H1 (cell line): ENCODE data around the gene LRRC49. TPM values are rescaled to one million over a fixed set of nuclear protein-coding genes. Genes with fewer than 3 reads are reported as not detected.

Experiments used
- CTCF ChIA-PET: fragments of 300-600 bp; sonication (Branson Sonifier 250); formaldehyde crosslinking; loops from one replicate; lab custom pipeline; 2021; ENCODE audit not compliant: partially characterized antibody; lab: Charles Lee
- POLR2A ChIA-PET: fragments of 300-600 bp; sonication (Branson Sonifier 250); formaldehyde crosslinking; loops from one replicate; lab custom pipeline; 2021; ENCODE audit warnings: inconsistent platforms; ENCODE audit not compliant: partially characterized antibody; lab: Charles Lee
- DNase-seq, 2 experiments: peaks; one replicate each; pipeline versions ENCODE4 v3.0.0 to v3.0.0-alpha.2; 2010 to 2022; ENCODE audit warnings: low spot score in 2 of 2, low read depth in 1 of 2, mixed read lengths in 1 of 2
- FAIRE-seq: peaks from 2 replicates; lab custom pipeline; 2011; peaks lifted over from hg19 to GRCh38; lab: Jason Lieb, UNC
- H2AFZ ChIP-seq: 2 replicates; pipeline ENCODE4 v1.8.1; 2012; ENCODE audit warnings: low read length, inconsistent platforms
- H2AK5ac ChIP-seq: 2 replicates; pipeline ENCODE4 v1.6.1; 2013; ENCODE audit warnings: low read depth, low read length
- H2BK120ac ChIP-seq: replicated peaks from 2 replicates; pipeline ENCODE3; 2013; ENCODE audit warnings: low read depth, low read length, inconsistent platforms
- H2BK12ac ChIP-seq: 2 replicates; pipeline ENCODE4 v1.6.1; 2013; ENCODE audit warnings: low read depth, low read length
- H2BK15ac ChIP-seq: 2 replicates; pipeline ENCODE4 v1.6.1; 2013; ENCODE audit warnings: low read length
- H2BK20ac ChIP-seq: 2 replicates; pipeline ENCODE4 v1.6.1; 2013; ENCODE audit warnings: low read length
- H2BK5ac ChIP-seq: 2 replicates; pipeline ENCODE4 v1.6.1; 2013; ENCODE audit warnings: low read depth, low read length
- H3K14ac ChIP-seq: 2 replicates; pipeline ENCODE4 v1.6.1; 2013; ENCODE audit warnings: inconsistent platforms; ENCODE audit not compliant: insufficient read length
- H3K18ac ChIP-seq: 2 replicates; pipeline ENCODE4 v1.6.1; 2013; ENCODE audit warnings: low read length; ENCODE audit errors: extremely low read depth
- H3K23ac ChIP-seq: 2 replicates; pipeline ENCODE4 v1.6.1; 2013; ENCODE audit warnings: inconsistent platforms; ENCODE audit not compliant: insufficient read length
- H3K23me2 ChIP-seq: 2 replicates; pipeline ENCODE4 v1.6.1; 2013; ENCODE audit warnings: low read depth, low read length
- H3K27ac ChIP-seq: 2 replicates; pipeline ENCODE4 v1.6.1; 2011; ENCODE audit warnings: low read depth, low read length, inconsistent platforms
- H3K27me3 ChIP-seq, 4 experiments: replicated peaks in 1 of 4; 1 replicate in 1 of 4; 2 replicates in 3 of 4; pipeline versions ENCODE4 v1.6.1 to v1.8.1; 2011 to 2013; ENCODE audit warnings: low read length in 3 of 4, mild to moderate bottlenecking in 3 of 4, inconsistent platforms in 2 of 4, mixed read lengths in 2 of 4, moderate library complexity in 1 of 4; ENCODE audit not compliant: control insufficient read depth in 3 of 4, insufficient read depth in 3 of 4; ENCODE audit errors: extremely low read depth in 1 of 4
- H3K36me3 ChIP-seq, 4 experiments: 2 replicates each; pipeline versions ENCODE4 v1.6.1 to v1.8.1; 2011 to 2013; ENCODE audit warnings: mild to moderate bottlenecking in 4 of 4, low read length in 3 of 4, moderate library complexity in 2 of 4, control low read depth in 1 of 4, inconsistent platforms in 1 of 4; ENCODE audit not compliant: insufficient read depth in 4 of 4, control insufficient read depth in 2 of 4
- H3K4ac ChIP-seq: replicated peaks from 2 replicates; pipeline ENCODE3; 2013; ENCODE audit warnings: low read length, low read depth, mixed read lengths, inconsistent platforms; ENCODE audit not compliant: insufficient read length
- H3K4me1 ChIP-seq, 4 experiments: replicated peaks in 1 of 4; 1 replicate in 1 of 4; 2 replicates in 3 of 4; pipeline versions ENCODE4 v1.6.1 to v1.8.1; 2011 to 2013; ENCODE audit warnings: low read length in 3 of 4, inconsistent platforms in 2 of 4, mixed read lengths in 1 of 4; ENCODE audit not compliant: insufficient read depth in 4 of 4, control insufficient read depth in 3 of 4
- H3K4me2 ChIP-seq, 2 experiments: 2 replicates each; pipeline versions ENCODE4 v1.6.1 to v1.8.1; 2011 to 2013; ENCODE audit warnings: low read depth in 2 of 2, low read length in 2 of 2, control low read depth in 1 of 2, inconsistent platforms in 1 of 2, mild to moderate bottlenecking in 1 of 2; ENCODE audit not compliant: insufficient read depth in 1 of 2
- H3K4me3 ChIP-seq, 4 experiments: fragments of 200-600, 300-600 bp in 1 of 4; sonication (generic), shearing (Covaris generic), sonication (Bioruptor Twin) in 1 of 4; 2 replicates each; pipeline versions ENCODE4 v1.5.1 to v1.8.1; 2011 to 2016; ENCODE audit warnings: low read length in 4 of 4, low read depth in 3 of 4, control low read depth in 2 of 4, inconsistent platforms in 2 of 4, mild to moderate bottlenecking in 2 of 4, mixed read lengths in 1 of 4, moderate library complexity in 1 of 4; ENCODE audit not compliant: insufficient read depth in 2 of 4; ENCODE audit errors: extremely low read depth in 1 of 4
- H3K56ac ChIP-seq: replicated peaks from 2 replicates; pipeline ENCODE3; 2013; ENCODE audit warnings: low read depth, mild to moderate bottlenecking, mixed read lengths, low read length, inconsistent platforms; ENCODE audit not compliant: insufficient read length
- H3K79me1 ChIP-seq: 2 replicates; pipeline ENCODE4 v1.6.1; 2013; ENCODE audit warnings: low read depth, low read length, control low read depth
- H3K79me2 ChIP-seq, 2 experiments: 2 replicates each; pipeline versions ENCODE4 v1.6.1 to v1.8.1; 2012 to 2013; ENCODE audit warnings: low read length in 2 of 2, mild to moderate bottlenecking in 2 of 2, inconsistent platforms in 1 of 2; ENCODE audit not compliant: insufficient read depth in 2 of 2, control insufficient read depth in 1 of 2
- H3K9ac ChIP-seq, 4 experiments: replicated peaks in 1 of 4; 1 replicate in 1 of 4; 2 replicates in 3 of 4; pipeline versions ENCODE4 v1.6.1 to v1.8.1; 2011 to 2013; ENCODE audit warnings: low read depth in 3 of 4, low read length in 3 of 4, control low read depth in 2 of 4, mild to moderate bottlenecking in 2 of 4, moderate library complexity in 2 of 4, inconsistent platforms in 1 of 4; ENCODE audit errors: extremely low read depth in 1 of 4
- H3K9me3 ChIP-seq, 2 experiments: 2 replicates each; pipeline versions ENCODE4 v1.6.1 to v1.8.1; 2012 to 2013; ENCODE audit warnings: mild to moderate bottlenecking in 2 of 2, moderate library complexity in 2 of 2, control low read depth in 1 of 2, inconsistent platforms in 1 of 2, low read depth in 1 of 2, low read length in 1 of 2, mixed read lengths in 1 of 2; ENCODE audit not compliant: insufficient read depth in 2 of 2
- H4K20me1 ChIP-seq, 2 experiments: replicated peaks in 1 of 2; 2 replicates each; pipeline versions ENCODE3 to v1.8.1; 2011 to 2013; ENCODE audit warnings: inconsistent platforms in 2 of 2, low read length in 2 of 2, mild to moderate bottlenecking in 1 of 2; ENCODE audit not compliant: insufficient read depth in 2 of 2, control insufficient read depth in 1 of 2
- H4K5ac ChIP-seq: 2 replicates; pipeline ENCODE4 v1.6.1; 2013; ENCODE audit warnings: low read length, low read depth, mixed read lengths, inconsistent platforms; ENCODE audit not compliant: insufficient read length
- H4K8ac ChIP-seq: 2 replicates; pipeline ENCODE4 v1.8.0; 2013; ENCODE audit warnings: mild to moderate bottlenecking, moderate library complexity, low read length, inconsistent platforms; ENCODE audit not compliant: insufficient read depth; ENCODE audit errors: extremely low read depth
- H4K91ac ChIP-seq: replicated peaks from 2 replicates; pipeline ENCODE3; 2013; ENCODE audit warnings: low read length, mixed read lengths, inconsistent platforms; ENCODE audit not compliant: insufficient read length
- polyA plus RNA-seq, 7 experiments: library from polyadenylated mRNA; depleted of rRNA in 3 of 7; stranded (reverse) in 5 of 7; unstranded in 2 of 7; fragments of >200 nt in 5 of 7; fragments of 200-250 nt in 2 of 7; gene quantifications; 1 replicate in 5 of 7; 2 replicates in 1 of 7; 4 replicates in 1 of 7; pipeline versions ENCODE4 v1.2.1 to v1.2.3, GENCODE V29; 2011 to 2013; ENCODE audit warnings: missing spikeins in 2 of 7, mixed read lengths in 2 of 7
- total RNA-seq: library from RNA; stranded (reverse); fragmentation: NEBNext Ultra II Directional; extraction: Animal tissue kit (Norgen Biotek cat#: 25700); gene quantifications from 2 replicates; pipeline ENCODE4 v1.2.1, GENCODE V29; 2021
- TF ChIP-seq, protein P1 (sequence below): fragments of 300-600 bp; sonication (generic); IDR thresholded peaks from 2 replicates; pipeline ENCODE4 v1.7.1; 2012; ENCODE audit warnings: low read length, moderate library complexity, mild to moderate bottlenecking, inconsistent platforms; ENCODE audit not compliant: insufficient replicate concordance

LRRC49 gene
- total and polyA plus RNA-seq, 2 of the 8 experiments (the other 6 are each of a cell fraction or from before 2014, with no cell fraction given): 5.0 to 10.4 TPM

DNA sequence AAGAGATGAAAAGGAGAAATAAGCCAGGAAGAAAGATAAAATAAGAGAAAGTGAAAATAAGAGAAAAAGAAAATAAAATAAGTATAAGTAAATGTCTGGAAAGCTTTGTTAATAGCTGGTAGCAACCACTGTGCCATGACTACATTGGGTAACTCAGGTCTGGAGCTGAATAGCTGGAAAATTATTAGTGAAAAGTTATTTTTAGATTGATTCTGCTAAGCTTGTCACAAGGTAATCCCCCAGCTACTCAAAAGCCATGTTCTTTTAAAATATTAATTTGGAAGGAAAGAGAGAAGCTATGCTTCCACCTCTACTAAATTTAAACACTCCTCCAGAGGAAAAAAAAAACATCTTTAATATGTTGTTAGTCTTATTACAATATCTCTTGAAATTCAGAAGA lies 117.8 kb downstream of the LRRC49 start:
- no peaks in the 10 kb centered on the region for H3K27me3 ChIP-seq
- no peak overlapping the region for H3K18ac ChIP-seq
- no peaks in the 10 kb centered on the region for H3K79me2 ChIP-seq
- H2AFZ ChIP-seq: no peak overlapping the region
- no peak overlapping the region for H2BK12ac ChIP-seq
- no peak overlapping the region for H3K27ac ChIP-seq
- no peak overlapping the region for H2BK120ac ChIP-seq
- H3K23ac ChIP-seq: no peak overlapping the region
- no peak overlapping the region for H3K9ac ChIP-seq
- H4K91ac ChIP-seq: no peak overlapping the region
- H3K56ac ChIP-seq: no peak overlapping the region
- H2BK20ac ChIP-seq: no peak overlapping the region
- no peaks in the 10 kb centered on the region for H3K23me2 ChIP-seq
- H3K14ac ChIP-seq: no peak overlapping the region
- H3K4ac ChIP-seq: no peak overlapping the region
- no peak for FAIRE-seq
- no peak overlapping the region for H4K5ac ChIP-seq
- DNase-seq: no peak
- no peak overlapping the region for H3K4me2 ChIP-seq
- ChIA-PET CTCF (interaction anchor here (0.6 to 3.1 kb wide), 17 partner anchors 8 to 439 kb away, joined by 3 to 22 read pairs (median 4); partner anchors contain the start of gene LARP6), POLR2A (no interaction called here)
- H4K8ac ChIP-seq: no peak overlapping the region
- H3K9me3 ChIP-seq: no peaks in the 10 kb centered on the region
- H3K4me3 ChIP-seq: no peak overlapping the region
- no peaks in the 10 kb centered on the region for H3K4me1 ChIP-seq
- H3K79me1 ChIP-seq: no peaks in the 10 kb centered on the region
- H3K36me3 ChIP-seq: no peaks in the 10 kb centered on the region
- no peak overlapping the region for H2BK15ac ChIP-seq
- no peak overlapping the region for H2BK5ac ChIP-seq
- no peaks in the 10 kb centered on the region for H4K20me1 ChIP-seq
- H2AK5ac ChIP-seq: no peak overlapping the region
- TF ChIP-seq, protein P1, sequence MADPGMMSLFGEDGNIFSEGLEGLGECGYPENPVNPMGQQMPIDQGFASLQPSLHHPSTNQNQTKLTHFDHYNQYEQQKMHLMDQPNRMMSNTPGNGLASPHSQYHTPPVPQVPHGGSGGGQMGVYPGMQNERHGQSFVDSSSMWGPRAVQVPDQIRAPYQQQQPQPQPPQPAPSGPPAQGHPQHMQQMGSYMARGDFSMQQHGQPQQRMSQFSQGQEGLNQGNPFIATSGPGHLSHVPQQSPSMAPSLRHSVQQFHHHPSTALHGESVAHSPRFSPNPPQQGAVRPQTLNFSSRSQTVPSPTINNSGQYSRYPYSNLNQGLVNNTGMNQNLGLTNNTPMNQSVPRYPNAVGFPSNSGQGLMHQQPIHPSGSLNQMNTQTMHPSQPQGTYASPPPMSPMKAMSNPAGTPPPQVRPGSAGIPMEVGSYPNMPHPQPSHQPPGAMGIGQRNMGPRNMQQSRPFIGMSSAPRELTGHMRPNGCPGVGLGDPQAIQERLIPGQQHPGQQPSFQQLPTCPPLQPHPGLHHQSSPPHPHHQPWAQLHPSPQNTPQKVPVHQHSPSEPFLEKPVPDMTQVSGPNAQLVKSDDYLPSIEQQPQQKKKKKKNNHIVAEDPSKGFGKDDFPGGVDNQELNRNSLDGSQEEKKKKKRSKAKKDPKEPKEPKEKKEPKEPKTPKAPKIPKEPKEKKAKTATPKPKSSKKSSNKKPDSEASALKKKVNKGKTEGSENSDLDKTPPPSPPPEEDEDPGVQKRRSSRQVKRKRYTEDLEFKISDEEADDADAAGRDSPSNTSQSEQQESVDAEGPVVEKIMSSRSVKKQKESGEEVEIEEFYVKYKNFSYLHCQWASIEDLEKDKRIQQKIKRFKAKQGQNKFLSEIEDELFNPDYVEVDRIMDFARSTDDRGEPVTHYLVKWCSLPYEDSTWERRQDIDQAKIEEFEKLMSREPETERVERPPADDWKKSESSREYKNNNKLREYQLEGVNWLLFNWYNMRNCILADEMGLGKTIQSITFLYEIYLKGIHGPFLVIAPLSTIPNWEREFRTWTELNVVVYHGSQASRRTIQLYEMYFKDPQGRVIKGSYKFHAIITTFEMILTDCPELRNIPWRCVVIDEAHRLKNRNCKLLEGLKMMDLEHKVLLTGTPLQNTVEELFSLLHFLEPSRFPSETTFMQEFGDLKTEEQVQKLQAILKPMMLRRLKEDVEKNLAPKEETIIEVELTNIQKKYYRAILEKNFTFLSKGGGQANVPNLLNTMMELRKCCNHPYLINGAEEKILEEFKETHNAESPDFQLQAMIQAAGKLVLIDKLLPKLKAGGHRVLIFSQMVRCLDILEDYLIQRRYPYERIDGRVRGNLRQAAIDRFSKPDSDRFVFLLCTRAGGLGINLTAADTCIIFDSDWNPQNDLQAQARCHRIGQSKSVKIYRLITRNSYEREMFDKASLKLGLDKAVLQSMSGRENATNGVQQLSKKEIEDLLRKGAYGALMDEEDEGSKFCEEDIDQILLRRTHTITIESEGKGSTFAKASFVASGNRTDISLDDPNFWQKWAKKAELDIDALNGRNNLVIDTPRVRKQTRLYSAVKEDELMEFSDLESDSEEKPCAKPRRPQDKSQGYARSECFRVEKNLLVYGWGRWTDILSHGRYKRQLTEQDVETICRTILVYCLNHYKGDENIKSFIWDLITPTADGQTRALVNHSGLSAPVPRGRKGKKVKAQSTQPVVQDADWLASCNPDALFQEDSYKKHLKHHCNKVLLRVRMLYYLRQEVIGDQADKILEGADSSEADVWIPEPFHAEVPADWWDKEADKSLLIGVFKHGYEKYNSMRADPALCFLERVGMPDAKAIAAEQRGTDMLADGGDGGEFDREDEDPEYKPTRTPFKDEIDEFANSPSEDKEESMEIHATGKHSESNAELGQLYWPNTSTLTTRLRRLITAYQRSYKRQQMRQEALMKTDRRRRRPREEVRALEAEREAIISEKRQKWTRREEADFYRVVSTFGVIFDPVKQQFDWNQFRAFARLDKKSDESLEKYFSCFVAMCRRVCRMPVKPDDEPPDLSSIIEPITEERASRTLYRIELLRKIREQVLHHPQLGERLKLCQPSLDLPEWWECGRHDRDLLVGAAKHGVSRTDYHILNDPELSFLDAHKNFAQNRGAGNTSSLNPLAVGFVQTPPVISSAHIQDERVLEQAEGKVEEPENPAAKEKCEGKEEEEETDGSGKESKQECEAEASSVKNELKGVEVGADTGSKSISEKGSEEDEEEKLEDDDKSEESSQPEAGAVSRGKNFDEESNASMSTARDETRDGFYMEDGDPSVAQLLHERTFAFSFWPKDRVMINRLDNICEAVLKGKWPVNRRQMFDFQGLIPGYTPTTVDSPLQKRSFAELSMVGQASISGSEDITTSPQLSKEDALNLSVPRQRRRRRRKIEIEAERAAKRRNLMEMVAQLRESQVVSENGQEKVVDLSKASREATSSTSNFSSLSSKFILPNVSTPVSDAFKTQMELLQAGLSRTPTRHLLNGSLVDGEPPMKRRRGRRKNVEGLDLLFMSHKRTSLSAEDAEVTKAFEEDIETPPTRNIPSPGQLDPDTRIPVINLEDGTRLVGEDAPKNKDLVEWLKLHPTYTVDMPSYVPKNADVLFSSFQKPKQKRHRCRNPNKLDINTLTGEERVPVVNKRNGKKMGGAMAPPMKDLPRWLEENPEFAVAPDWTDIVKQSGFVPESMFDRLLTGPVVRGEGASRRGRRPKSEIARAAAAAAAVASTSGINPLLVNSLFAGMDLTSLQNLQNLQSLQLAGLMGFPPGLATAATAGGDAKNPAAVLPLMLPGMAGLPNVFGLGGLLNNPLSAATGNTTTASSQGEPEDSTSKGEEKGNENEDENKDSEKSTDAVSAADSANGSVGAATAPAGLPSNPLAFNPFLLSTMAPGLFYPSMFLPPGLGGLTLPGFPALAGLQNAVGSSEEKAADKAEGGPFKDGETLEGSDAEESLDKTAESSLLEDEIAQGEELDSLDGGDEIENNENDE: no peak
